Activated CD4-positive, CD25-positive, alpha-beta regulatory T cell treated with anti-CD3 and anti-CD28 coated beads, Interleukin-2, amount 50 U/mL, for 16 hours (primary cell): Measurements from ENCODE around the gene AADACL4.
"Not testable (repeated sequence)": the region's sequence is repeated elsewhere in the genome, so short reads cannot be mapped to it uniquely, and the experiment has no call there.

Experiments
- DNase-seq: peaks from one replicate; pipeline ENCODE4 v3.0.0-alpha.2; 2020; ENCODE audit warnings: low read depth, low spot score

Gene AADACL4

GRCh38 chr1:12711536-12711935 is 67.7 kb downstream of the AADACL4 start:
- DNase-seq = no peak

GRCh38 chr1:12712076-12712475 is 68.2 kb downstream of the AADACL4 start:
- DNase-seq = no peak

GRCh38 chr1:12712929-12713328 is 69.0 kb downstream of the AADACL4 start:
- DNase-seq = no peak

- not testable (repeated sequence) for DNase-seq
Observed at GRCh38 chr1:12713651-12714050, 69.8 kb downstream of the AADACL4 start.

GRCh38 chr1:12714710-12715475 is 71.0 kb downstream of the AADACL4 start:
- DNase-seq = no peak

- DNase-seq = no peak
Observed at GRCh38 chr1:12715896-12716437, 72.1 kb downstream of the AADACL4 start, which contains the start of gene AADACL3. AADACL3 (plus strand) TSS chr1:12716110; CDS start chr1:12716177, 67 bp downstream.
